K562 (cell line): ENCODE results near the gene ALK. TPM values are rescaled to one million over a fixed set of nuclear protein-coding genes. Genes with fewer than 3 reads are reported as not detected.

Source experiments
- ATAC-seq: fragments of 200-7000 bp; cut with Tn5 transposase; 3 replicates; pipeline ENCODE4 v1.9.1; 2020; ENCODE audit warnings: moderate library complexity
- BruUV-seq: library from RNA; stranded (reverse); fragments of 400-500 nt; replicated peaks from 2 replicates; lab custom pipeline; 2021; lab: Mats Ljungman, UMichigan
- CTCF ChIA-PET: fragments of 300-600 bp; formaldehyde crosslinking; extraction: SDS; loops from one replicate; lab custom pipeline; 2021; ENCODE audit warnings: low intra/inter-chr PET ratio; lab: Yijun Ruan, JAX
- POLR2A ChIA-PET: fragments of 300-600, 350-650 bp; sonication (Branson Sonifier 250); formaldehyde crosslinking; extraction: SDS; loops from one replicate; lab custom pipeline; 2021; ENCODE audit warnings: antibody characterized with exemption, inconsistent platforms; lab: Yijun Ruan, JAX
- DNase-seq, 4 experiments: peaks; one replicate each; pipeline versions ENCODE4 v3.0.0 to v3.0.0-alpha.2; 2011 to 2018; ENCODE audit warnings: low spot score in 3 of 4, mixed read lengths in 3 of 4; ENCODE audit errors: extremely low read depth in 1 of 4
- FAIRE-seq: peaks from 2 replicates; lab custom pipeline; 2011; peaks lifted over from hg19 to GRCh38; lab: Jason Lieb, UNC
- H2AFZ ChIP-seq: 2 replicates; pipeline ENCODE4 v1.6.0; 2011; ENCODE audit warnings: low read depth, low read length, control low read depth, inconsistent platforms
- H3K27ac ChIP-seq: fragments of 200-600 bp; 3 replicates; pipeline ENCODE4 v1.8.0; 2011; ENCODE audit warnings: low read depth, mild to moderate bottlenecking, control low read depth, inconsistent platforms, low read length, moderate library complexity, mixed read lengths; ENCODE audit errors: extremely low read depth
- H3K27me3 ChIP-seq, 2 experiments: fragments of 300-600 bp in 1 of 2; 2 replicates in 1 of 2; 3 replicates in 1 of 2; pipeline versions ENCODE4 v1.6.0 to v1.8.0; 2011; ENCODE audit warnings: inconsistent platforms in 2 of 2, low read length in 2 of 2, mild to moderate bottlenecking in 1 of 2, mixed read lengths in 1 of 2, moderate library complexity in 1 of 2; ENCODE audit not compliant: control insufficient read depth in 2 of 2, insufficient read depth in 2 of 2
- H3K36me3 ChIP-seq: fragments of 300-600 bp; 3 replicates; pipeline ENCODE4 v1.8.0; 2011; ENCODE audit warnings: mild to moderate bottlenecking, low read length, inconsistent platforms; ENCODE audit not compliant: control insufficient read depth, insufficient read depth
- H3K4me1 ChIP-seq, 2 experiments: fragments of 200-600 bp in 1 of 2; replicated peaks in 1 of 2; 2 replicates in 1 of 2; 3 replicates in 1 of 2; pipeline versions ENCODE4 v1.5.1 to v1.8.0; 2011; ENCODE audit warnings: inconsistent platforms in 2 of 2, low read length in 2 of 2, mild to moderate bottlenecking in 1 of 2, mixed read lengths in 1 of 2, moderate library complexity in 1 of 2; ENCODE audit not compliant: control insufficient read depth in 2 of 2, insufficient read depth in 2 of 2
- H3K4me2 ChIP-seq: 2 replicates; pipeline ENCODE4 v1.6.1; 2011; ENCODE audit warnings: low read length, control low read depth, inconsistent platforms, mixed read lengths; ENCODE audit not compliant: insufficient read depth
- H3K4me3 ChIP-seq: fragments of 200-600 bp; sonication (generic), shearing (Covaris generic); 2 replicates; pipeline ENCODE4 v1.5.1; 2016; ENCODE audit warnings: control low read depth, inconsistent platforms
- H3K79me2 ChIP-seq: fragments of 200-600 bp; 3 replicates; pipeline ENCODE4 v1.8.0; 2011; ENCODE audit warnings: low read length, inconsistent platforms; ENCODE audit not compliant: control insufficient read depth, insufficient read depth
- H3K9ac ChIP-seq, 2 experiments: 2 replicates each; pipeline versions ENCODE4 v1.6.0 to v1.6.1; 2011; ENCODE audit warnings: low read depth in 2 of 2, low read length in 2 of 2, control low read depth in 1 of 2, inconsistent platforms in 1 of 2, mild to moderate bottlenecking in 1 of 2, mixed read lengths in 1 of 2; ENCODE audit not compliant: insufficient read depth in 1 of 2
- H3K9me1 ChIP-seq: one replicate; pipeline ENCODE4 v1.6.0; 2011; ENCODE audit warnings: inconsistent platforms, mild to moderate bottlenecking, low read length, moderate library complexity; ENCODE audit not compliant: control insufficient read depth, insufficient read depth
- H3K9me3 ChIP-seq: replicated peaks from 2 replicates; pipeline ENCODE4 v1.5.1; 2011; ENCODE audit warnings: low read depth, low read length, inconsistent platforms; ENCODE audit not compliant: control insufficient read depth, insufficient read depth
- H4K20me1 ChIP-seq: replicated peaks from 2 replicates; pipeline ENCODE4 v1.6.1; 2011; ENCODE audit warnings: low read length, inconsistent platforms, mixed read lengths; ENCODE audit not compliant: control insufficient read depth, insufficient read depth
- RAD21 ChIP-seq, 2 experiments: fragments of 250-450 bp in 1 of 2; fragments of 450-650 bp in 1 of 2; sonication (Bioruptor Pico) in 1 of 2; formaldehyde crosslinking in 1 of 2; IDR thresholded peaks in 1 of 2; conservative IDR thresholded peaks in 1 of 2; 2 replicates each; pipeline versions ENCODE4 v1.4.0 to v1.8.0; 2020 to 2022; ENCODE audit warnings: mild to moderate bottlenecking in 2 of 2, moderate library complexity in 1 of 2
- SMC3 ChIP-seq: conservative IDR thresholded peaks from 2 replicates; pipeline ENCODE4 v1.6.1; 2011; ENCODE audit warnings: low read depth, low read length, improper control_type of control experiment; ENCODE audit not compliant: insufficient read depth
- ZNF274 ChIP-seq: IDR thresholded peaks from 2 replicates; pipeline ENCODE4 v1.6.1; 2011; ENCODE audit warnings: low read depth, mild to moderate bottlenecking, low read length, moderate library complexity, borderline replicate concordance
- WGBS: fragments of 100-300 bp; shearing (Covaris generic); methylation state at CpG from one replicate; pipeline ENCODE4 v1.1.6; 2016; ENCODE audit warnings: low coverage, mixed read lengths; ENCODE audit not compliant: insufficient coverage; ENCODE audit errors: missing lambda C conversion rate; 5-methylcytosine and 5-hydroxymethylcytosine counted together
- in situ Hi-C: fragments of 300-500 bp; cut with MboI; formaldehyde crosslinking; loops from 4 replicates; pipeline ENCODE4 v1.15.0; 2018; ENCODE audit warnings: inconsistent platforms, mixed read lengths
- intact Hi-C: fragments of 100-400 bp; cut with micrococcal nuclease; formaldehyde crosslinking; loops from 2 replicates; pipeline ENCODE4 v1.14.2; 2022
- polyA plus RNA-seq, 8 experiments: library from polyadenylated mRNA; depleted of rRNA in 4 of 8; stranded (reverse) in 5 of 8; unstranded in 3 of 8; fragments of >200 nt; fragmentation: Nextera tagmentation in 2 of 8; fragmentation: Illumina TruSeq in 1 of 8; extraction: Ambion mirVana in 2 of 8; extraction: Trizol in 1 of 8; gene quantifications; 2 replicates each; pipeline versions ENCODE4 v1.2.1 to v1.2.3, GENCODE V29; 2011 to 2014; ENCODE audit warnings: inconsistent platforms in 1 of 8, missing spikeins in 1 of 8
- total RNA-seq, 7 experiments: library from RNA; depleted of rRNA in 6 of 7; stranded (reverse); fragments of >200 nt in 6 of 7; fragmentation: Illumina TruSeq in 2 of 7; extraction: Trizol in 2 of 7; gene quantifications; 2 replicates each; pipeline versions ENCODE4 v1.2.1 to v1.2.3, GENCODE V29; 2011 to 2021; ENCODE audit warnings: low replicate concordance in 1 of 7
- TF ChIP-seq, protein P1 (sequence below), 2 experiments: fragments of 450-650 bp; formaldehyde crosslinking in 1 of 2; IDR thresholded peaks; 2 replicates each; pipeline versions ENCODE4 v1.4.0 to v1.6.1; 2014 to 2020; ENCODE audit warnings: mild to moderate bottlenecking in 2 of 2, borderline replicate concordance in 1 of 2, low read depth in 1 of 2
- TF ChIP-seq, protein P2 (sequence below), 3 experiments: IDR thresholded peaks in 2 of 3; conservative IDR thresholded peaks in 1 of 3; 2 replicates each; pipeline ENCODE4 v1.5.1; 2011 to 2012; ENCODE audit warnings: low read length in 3 of 3, mild to moderate bottlenecking in 3 of 3, control low read depth in 2 of 3, improper control_type of control experiment in 1 of 3, inconsistent platforms in 1 of 3, low read depth in 1 of 3, mixed read lengths in 1 of 3, moderate library complexity in 1 of 3; ENCODE audit not compliant: insufficient read depth in 2 of 3

The ALK gene
- total and polyA plus RNA-seq, 9 of the 15 experiments (the other 6 are each of a cell fraction or from before 2014, with no cell fraction given) = not detected

DNA sequence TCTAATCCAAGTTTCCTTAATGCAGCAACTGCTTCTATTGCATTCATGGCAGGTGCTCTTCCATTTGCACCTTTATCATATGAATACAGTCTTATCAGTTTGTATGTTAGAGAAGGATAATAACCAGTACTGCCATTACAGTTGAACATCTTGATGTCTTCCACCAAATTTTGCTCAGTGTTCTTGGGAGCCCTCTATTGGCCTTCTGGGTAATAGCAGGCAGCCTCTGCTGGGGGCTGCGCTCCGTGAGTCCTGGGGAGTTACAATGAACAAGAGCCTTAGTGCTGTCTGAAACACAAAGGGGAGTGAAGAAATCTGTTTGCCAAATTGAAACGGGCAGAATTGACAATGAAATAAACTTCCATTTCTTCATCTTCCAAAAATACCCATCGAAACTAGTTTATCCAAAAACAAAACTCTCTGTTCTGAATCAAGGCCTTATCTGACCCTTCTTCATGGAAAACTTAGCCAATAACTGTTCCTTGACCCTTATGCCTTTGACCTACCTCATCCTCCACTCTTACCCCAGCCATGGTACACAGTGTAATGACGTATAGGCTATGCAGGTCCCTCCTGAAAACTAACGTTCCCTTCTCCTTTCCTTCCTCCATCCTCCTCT, 79.9 kb downstream of the ALK start:
- H3K79me2 ChIP-seq = no peaks in the 10 kb centered on the region
- BruUV-seq = no TSS peak
- H3K4me1 ChIP-seq = no peaks in the 10 kb centered on the region
- WGBS = 2% methylated on average over 6 of the region's 6 CpGs
- H3K9ac ChIP-seq = no peak overlapping the region
- H3K4me3 ChIP-seq = no peak overlapping the region
- TF ChIP-seq, protein P1, sequence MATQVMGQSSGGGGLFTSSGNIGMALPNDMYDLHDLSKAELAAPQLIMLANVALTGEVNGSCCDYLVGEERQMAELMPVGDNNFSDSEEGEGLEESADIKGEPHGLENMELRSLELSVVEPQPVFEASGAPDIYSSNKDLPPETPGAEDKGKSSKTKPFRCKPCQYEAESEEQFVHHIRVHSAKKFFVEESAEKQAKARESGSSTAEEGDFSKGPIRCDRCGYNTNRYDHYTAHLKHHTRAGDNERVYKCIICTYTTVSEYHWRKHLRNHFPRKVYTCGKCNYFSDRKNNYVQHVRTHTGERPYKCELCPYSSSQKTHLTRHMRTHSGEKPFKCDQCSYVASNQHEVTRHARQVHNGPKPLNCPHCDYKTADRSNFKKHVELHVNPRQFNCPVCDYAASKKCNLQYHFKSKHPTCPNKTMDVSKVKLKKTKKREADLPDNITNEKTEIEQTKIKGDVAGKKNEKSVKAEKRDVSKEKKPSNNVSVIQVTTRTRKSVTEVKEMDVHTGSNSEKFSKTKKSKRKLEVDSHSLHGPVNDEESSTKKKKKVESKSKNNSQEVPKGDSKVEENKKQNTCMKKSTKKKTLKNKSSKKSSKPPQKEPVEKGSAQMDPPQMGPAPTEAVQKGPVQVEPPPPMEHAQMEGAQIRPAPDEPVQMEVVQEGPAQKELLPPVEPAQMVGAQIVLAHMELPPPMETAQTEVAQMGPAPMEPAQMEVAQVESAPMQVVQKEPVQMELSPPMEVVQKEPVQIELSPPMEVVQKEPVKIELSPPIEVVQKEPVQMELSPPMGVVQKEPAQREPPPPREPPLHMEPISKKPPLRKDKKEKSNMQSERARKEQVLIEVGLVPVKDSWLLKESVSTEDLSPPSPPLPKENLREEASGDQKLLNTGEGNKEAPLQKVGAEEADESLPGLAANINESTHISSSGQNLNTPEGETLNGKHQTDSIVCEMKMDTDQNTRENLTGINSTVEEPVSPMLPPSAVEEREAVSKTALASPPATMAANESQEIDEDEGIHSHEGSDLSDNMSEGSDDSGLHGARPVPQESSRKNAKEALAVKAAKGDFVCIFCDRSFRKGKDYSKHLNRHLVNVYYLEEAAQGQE (IDR thresholded peaks at IDR 0.05; ENCODE audit: borderline replicate concordance) = peak; percentile 38; the same call in 1 of the 2 replicates
- TF ChIP-seq, protein P1 (CRISPR knock-in tag; IDR thresholded peaks at IDR 0.05; ENCODE audit: low read depth) = no peak
- TF ChIP-seq, protein P2, sequence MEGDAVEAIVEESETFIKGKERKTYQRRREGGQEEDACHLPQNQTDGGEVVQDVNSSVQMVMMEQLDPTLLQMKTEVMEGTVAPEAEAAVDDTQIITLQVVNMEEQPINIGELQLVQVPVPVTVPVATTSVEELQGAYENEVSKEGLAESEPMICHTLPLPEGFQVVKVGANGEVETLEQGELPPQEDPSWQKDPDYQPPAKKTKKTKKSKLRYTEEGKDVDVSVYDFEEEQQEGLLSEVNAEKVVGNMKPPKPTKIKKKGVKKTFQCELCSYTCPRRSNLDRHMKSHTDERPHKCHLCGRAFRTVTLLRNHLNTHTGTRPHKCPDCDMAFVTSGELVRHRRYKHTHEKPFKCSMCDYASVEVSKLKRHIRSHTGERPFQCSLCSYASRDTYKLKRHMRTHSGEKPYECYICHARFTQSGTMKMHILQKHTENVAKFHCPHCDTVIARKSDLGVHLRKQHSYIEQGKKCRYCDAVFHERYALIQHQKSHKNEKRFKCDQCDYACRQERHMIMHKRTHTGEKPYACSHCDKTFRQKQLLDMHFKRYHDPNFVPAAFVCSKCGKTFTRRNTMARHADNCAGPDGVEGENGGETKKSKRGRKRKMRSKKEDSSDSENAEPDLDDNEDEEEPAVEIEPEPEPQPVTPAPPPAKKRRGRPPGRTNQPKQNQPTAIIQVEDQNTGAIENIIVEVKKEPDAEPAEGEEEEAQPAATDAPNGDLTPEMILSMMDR (IDR thresholded peaks at IDR 0.05 in 2 of 3, conservative IDR thresholded peaks at IDR 0.05 in 1 of 3; ENCODE audit: insufficient read depth in 2 of 3, low read depth in 1 of 3, low read length in 3 of 3) = peak; percentile 66 to 85 (median 73)
- peak in 1 of 2 experiments; percentile 64; a peak in 3 of 4 replicates for TF ChIP-seq RAD21 (CRISPR knock-in tag; conservative IDR thresholded peaks at IDR 0.05 in 1 of 2, IDR thresholded peaks at IDR 0.05 in 1 of 2)
- TF ChIP-seq SMC3 = 0 out of 2 replicates have a peak, but pooled peaks have one; percentile 29
- TF ChIP-seq ZNF274 = no peak
- intact Hi-C loops (loop anchor here (1.0 kb wide), 1 partner anchor 231 kb away; no protein-coding TSS in a partner anchor), in situ Hi-C loops (no loop called here)
- FAIRE-seq (peak; percentile 93), ATAC-seq (peak; percentile 79), DNase-seq (peak; percentile 43 to 72 (median 60))
- H3K36me3 ChIP-seq = no peaks in the 10 kb centered on the region
- H2AFZ ChIP-seq = no peak overlapping the region
- no peaks in the 10 kb centered on the region for H3K27me3 ChIP-seq
- H3K4me2 ChIP-seq = no peak overlapping the region
- CTCF ChIA-PET = interaction anchor here (0.8 to 0.9 kb wide), 2 partner anchors 185 to 603 kb away, joined by 3 read pairs; no protein-coding TSS in a partner anchor
- no peak overlapping the region for H3K27ac ChIP-seq
- H4K20me1 ChIP-seq = no peaks in the 10 kb centered on the region
- POLR2A ChIA-PET = no interaction called here
- H3K9me1 ChIP-seq = no peaks in the 10 kb centered on the region
- H3K9me3 ChIP-seq = no peaks in the 10 kb centered on the region
